Gastroesophageal sphincter (tissue), 4 donors: ENCODE results near the gene HELZ2. TPM values are rescaled to one million over a fixed set of nuclear protein-coding genes. Genes with fewer than 3 reads are reported as not detected.

Experiments
- ATAC-seq: fragments of 150-250 bp; one replicate; pipeline ENCODE4 v1.9.1; 2016; ENCODE audit warnings: mild to moderate bottlenecking, moderate library complexity
- H3K27ac ChIP-seq, 4 donors: fragments of 200-600 bp; sonication (generic) in 3 of 4; 1 replicate in 3 of 4; 2 replicates in 1 of 4; pipeline ENCODE4 v1.5.1; 2016 to 2019
- H3K27me3 ChIP-seq: fragments of 200-600 bp; sonication (generic); one replicate; pipeline ENCODE4 v1.5.1; 2019
- H3K36me3 ChIP-seq, 2 donors: fragments of 200-600 bp; sonication (generic); one replicate each; pipeline ENCODE4 v1.5.1; 2019; ENCODE audit warnings: control low read depth in 1 of 2
- H3K4me1 ChIP-seq, 3 donors: fragments of 200-600 bp; sonication (generic); 1 replicate in 2 of 3; 2 replicates in 1 of 3; pipeline ENCODE4 v1.5.1; 2016 to 2019; ENCODE audit warnings: control low read depth in 2 of 3
- H3K4me3 ChIP-seq, 2 donors: fragments of 200-600 bp; sonication (generic); one replicate each; pipeline ENCODE4 v1.5.1; 2019; ENCODE audit warnings: mild to moderate bottlenecking in 1 of 2, moderate library complexity in 1 of 2
- H3K9me3 ChIP-seq, 3 donors: fragments of 200-600 bp; sonication (generic); one replicate each; pipeline ENCODE4 v1.5.1; 2017 to 2019; ENCODE audit warnings: control low read depth in 2 of 3
- EP300 ChIP-seq: sonication (generic); formaldehyde crosslinking; IDR thresholded peaks from one replicate; pipeline ENCODE4 v1.6.1; 2017; ENCODE audit warnings: antibody characterized with exemption, mild to moderate bottlenecking
- POLR2A ChIP-seq, 2 donors: fragments of 450-650 bp; IDR thresholded peaks; one replicate each; pipeline ENCODE4 v1.6.1; 2017; ENCODE audit warnings: antibody characterized with exemption in 2 of 2, mild to moderate bottlenecking in 2 of 2, moderate library complexity in 1 of 2
- POLR2AphosphoS5 ChIP-seq: sonication (generic); formaldehyde crosslinking; IDR thresholded peaks from one replicate; pipeline ENCODE4 v1.6.1; 2017; ENCODE audit warnings: antibody characterized with exemption
- WGBS, 2 donors: methylation state at CpG; one replicate each; pipeline ENCODE4 v1.1.5; 2018; ENCODE audit warnings: low coverage in 1 of 2; 5-methylcytosine and 5-hydroxymethylcytosine counted together
- total RNA-seq, 4 donors: library from RNA; depleted of rRNA; stranded (reverse); fragments of >200 nt; gene quantifications; one replicate each; pipeline ENCODE4 v1.1.0, GENCODE V29; 2016
- TF ChIP-seq, protein P1 (sequence below), 4 experiments: fragments of 200-600 bp in 2 of 4; fragments of 450-650 bp in 2 of 4; sonication (generic) in 1 of 4; IDR thresholded peaks; one replicate each; pipeline ENCODE4 v1.5.1; 2017 to 2019; ENCODE audit warnings: antibody characterized with exemption in 4 of 4, mild to moderate bottlenecking in 2 of 4, moderate library complexity in 2 of 4

HELZ2 gene
- total RNA-seq, 4 donors from 2014 or later: 14.2 to 22.2 (median 20.2) TPM

DNA sequence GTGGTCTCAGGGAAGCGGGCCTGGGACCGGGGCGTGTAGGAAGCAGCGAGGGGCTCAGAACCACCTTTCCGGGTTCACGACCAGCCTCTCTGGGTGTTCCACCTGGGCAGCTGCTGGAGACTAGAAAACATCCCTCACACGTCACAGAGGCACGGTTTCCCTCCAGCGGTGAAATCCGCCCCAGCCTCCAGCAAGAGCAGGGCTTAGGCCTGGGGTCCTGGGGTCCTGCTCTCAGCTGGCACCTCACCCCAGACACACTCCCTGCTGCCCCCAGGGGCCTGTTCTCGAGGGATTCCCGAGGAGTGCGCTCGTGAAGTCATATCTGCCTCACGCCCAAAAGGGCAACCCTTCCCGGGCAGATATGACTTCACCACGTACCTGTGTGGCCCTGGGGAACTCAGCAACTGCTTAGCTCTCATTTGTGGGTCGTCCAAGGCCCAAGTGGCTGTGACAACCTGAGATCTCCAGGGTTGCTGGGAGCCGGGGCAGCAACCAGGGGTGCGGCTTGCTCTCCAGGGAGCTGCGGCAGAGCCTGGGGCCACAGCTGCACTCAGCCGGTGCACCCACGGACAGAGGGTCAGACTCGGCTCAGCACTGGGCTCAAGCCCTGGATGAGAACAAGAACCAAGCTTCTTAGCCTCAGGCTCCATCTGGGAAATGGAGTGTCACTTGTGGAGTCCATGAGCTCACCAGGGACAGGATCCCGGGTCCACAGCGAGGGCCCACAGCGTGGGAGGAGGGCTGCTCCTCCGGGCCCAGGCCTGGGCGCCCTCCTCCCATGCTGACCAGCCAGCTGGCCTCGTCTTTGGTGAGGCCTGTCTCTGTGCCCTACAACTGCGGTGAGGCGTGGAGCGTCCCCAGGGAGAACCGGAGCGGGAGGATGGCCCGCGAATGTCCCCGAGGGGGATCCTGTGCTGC, 19.4 kb downstream of the HELZ2 start:
- Histone ChIP-seq H3K27ac (peak overlapping the region in 1 of 4 donors; percentile 63), H3K9me3 (no peaks in the 10 kb centered on the region), H3K4me3 (peak overlapping the region in 1 of 2 donors; percentile 61), H3K36me3 (peaks cover 0 to 17% of the 10 kb centered on the region in 2 donors), H3K4me1 (peaks cover 0 to 23% (median 10%) of the 10 kb centered on the region in 3 donors), H3K27me3 (peaks cover 45% of the 10 kb centered on the region)
- no peak for ATAC-seq
- 38 to 75% methylated on average over 6 to 8 of the region's 38 CpGs for WGBS, 2 donors
- TF ChIP-seq POLR2A (IDR thresholded peaks at IDR 0.05): no peak
- TF ChIP-seq, protein P1, sequence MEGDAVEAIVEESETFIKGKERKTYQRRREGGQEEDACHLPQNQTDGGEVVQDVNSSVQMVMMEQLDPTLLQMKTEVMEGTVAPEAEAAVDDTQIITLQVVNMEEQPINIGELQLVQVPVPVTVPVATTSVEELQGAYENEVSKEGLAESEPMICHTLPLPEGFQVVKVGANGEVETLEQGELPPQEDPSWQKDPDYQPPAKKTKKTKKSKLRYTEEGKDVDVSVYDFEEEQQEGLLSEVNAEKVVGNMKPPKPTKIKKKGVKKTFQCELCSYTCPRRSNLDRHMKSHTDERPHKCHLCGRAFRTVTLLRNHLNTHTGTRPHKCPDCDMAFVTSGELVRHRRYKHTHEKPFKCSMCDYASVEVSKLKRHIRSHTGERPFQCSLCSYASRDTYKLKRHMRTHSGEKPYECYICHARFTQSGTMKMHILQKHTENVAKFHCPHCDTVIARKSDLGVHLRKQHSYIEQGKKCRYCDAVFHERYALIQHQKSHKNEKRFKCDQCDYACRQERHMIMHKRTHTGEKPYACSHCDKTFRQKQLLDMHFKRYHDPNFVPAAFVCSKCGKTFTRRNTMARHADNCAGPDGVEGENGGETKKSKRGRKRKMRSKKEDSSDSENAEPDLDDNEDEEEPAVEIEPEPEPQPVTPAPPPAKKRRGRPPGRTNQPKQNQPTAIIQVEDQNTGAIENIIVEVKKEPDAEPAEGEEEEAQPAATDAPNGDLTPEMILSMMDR (IDR thresholded peaks at IDR 0.05): no peak
- no peak for TF ChIP-seq EP300
- no peak for TF ChIP-seq POLR2AphosphoS5

DNA sequence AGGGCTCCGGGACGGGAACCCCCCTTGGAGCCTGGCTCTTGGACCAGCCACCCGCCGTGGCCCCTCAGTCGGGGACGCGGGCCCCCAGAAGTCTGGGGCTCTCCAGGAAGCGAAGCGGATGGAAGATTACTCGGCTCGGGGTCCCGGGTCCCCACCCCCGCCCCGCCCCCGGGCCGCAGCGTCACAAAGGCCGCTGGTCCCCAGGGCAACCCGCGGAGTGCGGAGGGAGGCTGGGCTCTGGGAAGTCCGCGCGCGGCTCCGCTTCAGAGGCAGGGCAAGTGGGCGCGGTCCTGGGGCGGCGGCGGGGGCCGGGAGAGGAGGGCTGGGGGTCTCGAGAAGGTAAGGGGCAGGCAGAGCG, 20.1 kb downstream of the HELZ2 start, which contains the start of gene FNDC11:
FNDC11 (plus strand) TSS at position 227 of the 358 bp plus-strand sequence. CDS start 1,505 bp downstream, outside the sequence.
- WGBS, 2 donors: no CpG with 5 or more reads among the region's 34 CpGs
- peak; percentile 50 for ATAC-seq
- Histone ChIP-seq H3K27ac (peak within 1 kb of the TSS in 1 of 4 donors; percentile 63), H3K9me3 (no peaks in the 10 kb centered on the region), H3K4me1 (peaks cover 0 to 23% (median 10%) of the 10 kb centered on the region in 3 donors), H3K4me3 (peak within 1 kb of the TSS; percentile 26 to 61), H3K36me3 (peaks cover 0 to 13% of the 10 kb centered on the region in 2 donors), H3K27me3 (peaks cover 52% of the 10 kb centered on the region)
- TF ChIP-seq POLR2AphosphoS5 (no peak), EP300 (no peak), POLR2A (IDR thresholded peaks at IDR 0.05) (no peak)
- TF ChIP-seq, protein P1 (IDR thresholded peaks at IDR 0.05): no peak

DNA sequence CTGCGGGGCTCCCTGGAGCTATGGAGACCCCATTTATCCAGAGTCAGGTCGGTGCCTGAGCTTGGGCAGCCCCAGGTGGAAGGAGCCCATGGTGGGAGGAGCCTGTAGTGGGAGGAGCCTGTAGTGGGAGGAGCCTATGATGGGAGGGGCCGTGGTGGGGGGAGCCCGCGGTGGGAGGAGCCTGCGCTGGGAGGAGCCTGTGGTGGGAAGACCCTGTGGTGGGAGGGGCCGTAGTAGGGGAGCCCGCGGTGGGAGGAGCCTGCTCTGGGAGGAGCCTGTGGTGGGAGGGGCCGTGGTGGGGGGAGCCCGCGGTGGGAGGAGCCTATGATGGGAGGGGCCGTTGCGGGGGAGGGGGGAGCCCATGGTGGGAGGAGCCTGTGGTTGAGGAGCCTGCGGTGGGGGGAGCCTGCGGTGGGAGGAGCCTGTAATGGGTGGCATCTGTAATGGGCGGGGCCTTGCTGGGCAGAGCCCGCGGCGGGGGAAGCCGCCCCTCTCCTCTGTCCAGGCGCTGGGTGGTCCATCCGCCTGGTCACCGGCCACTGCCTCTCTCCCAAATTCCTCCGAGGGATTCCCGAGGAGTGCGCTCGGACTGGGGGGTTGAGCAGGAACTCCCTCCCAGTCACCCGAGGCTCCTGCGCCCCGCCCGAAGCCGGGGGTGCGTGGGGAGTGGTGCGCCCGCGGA, 20.6 kb downstream of the HELZ2 start:
- H3K4me1 ChIP-seq: peaks cover 0 to 23% (median 10%) of the 10 kb centered on the region in 3 donors
- peaks cover 58% of the 10 kb centered on the region for H3K27me3 ChIP-seq
- peak; percentile 72 for ATAC-seq
- 13% methylated on average over 4 of the region's 37 CpGs; no CpG with 5 or more reads in 1 of the 2 donors for WGBS, 2 donors
- no peak for TF ChIP-seq POLR2AphosphoS5
- TF ChIP-seq, protein P1 (IDR thresholded peaks at IDR 0.05): no peak
- TF ChIP-seq EP300: no peak
- TF ChIP-seq POLR2A (IDR thresholded peaks at IDR 0.05): no peak
- H3K4me3 ChIP-seq: peak overlapping the region; percentile 26 to 61
- H3K36me3 ChIP-seq: peaks cover 0 to 8% of the 10 kb centered on the region in 2 donors
- H3K27ac ChIP-seq: peak overlapping the region in 1 of 4 donors; percentile 63
- H3K9me3 ChIP-seq: no peaks in the 10 kb centered on the region

DNA sequence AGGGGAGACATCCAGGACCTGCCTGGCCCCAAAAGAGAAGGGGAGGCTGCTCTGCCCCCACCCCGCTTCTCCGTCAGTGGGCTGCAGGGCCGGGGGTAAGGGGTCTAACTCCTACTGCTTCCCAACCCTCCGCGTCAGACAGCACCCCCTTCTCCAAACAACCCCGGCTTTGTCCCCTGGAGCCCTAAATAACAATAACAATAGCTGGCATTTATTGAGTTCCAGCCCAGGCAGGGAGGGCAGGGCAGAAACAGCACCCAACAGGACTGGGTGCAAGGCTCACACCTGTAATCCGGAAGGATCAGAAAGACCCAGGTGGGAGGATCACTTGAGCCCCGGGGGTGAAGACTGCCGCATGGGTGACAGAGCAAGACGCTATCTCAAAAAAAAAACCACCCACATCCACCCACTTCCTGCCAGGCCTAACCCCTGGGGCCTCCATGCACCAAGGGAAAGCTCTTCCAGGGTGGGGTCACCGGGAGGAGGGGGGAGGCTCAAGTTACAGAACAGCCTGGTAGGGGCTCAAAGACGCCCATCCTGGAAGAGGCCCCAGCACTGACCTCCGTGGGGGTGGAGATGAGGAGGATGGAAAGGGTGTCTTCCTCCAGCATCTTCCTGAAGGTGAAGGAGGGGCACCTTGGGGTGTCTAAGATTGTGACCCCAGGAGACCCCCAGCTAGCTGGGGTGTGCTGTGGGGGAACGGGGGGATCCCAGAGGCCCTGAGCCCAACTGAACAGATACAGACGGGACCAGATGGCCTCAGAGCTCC, 21.4 kb downstream of the HELZ2 start:
- TF ChIP-seq POLR2AphosphoS5 (no peak), POLR2A (IDR thresholded peaks at IDR 0.05) (no peak), EP300 (no peak)
- TF ChIP-seq, protein P1 (IDR thresholded peaks at IDR 0.05): no peak
- no peak for ATAC-seq
- Histone ChIP-seq H3K4me3 (no peak overlapping the region), H3K9me3 (no peaks in the 10 kb centered on the region), H3K27ac (no peak overlapping the region), H3K4me1 (peaks cover 0 to 23% (median 10%) of the 10 kb centered on the region in 3 donors), H3K36me3 (peaks cover 0 to under 1% of the 10 kb centered on the region in 2 donors), H3K27me3 (peaks cover 61% of the 10 kb centered on the region)
- WGBS, 2 donors: 10 to 55% methylated on average over 2 to 6 of the region's 15 CpGs
